Osteoblast (primary cell): ENCODE data around the gene H2BK1. TPM values are rescaled to one million over a fixed set of nuclear protein-coding genes. Genes with fewer than 3 reads are reported as not detected.

ENCODE experiments used
- DNase-seq: peaks from one replicate; pipeline ENCODE4 v3.0.0; 2011; ENCODE audit warnings: low spot score, mixed read lengths; ENCODE audit not compliant: insufficient read length; ENCODE audit errors: missing footprints
- H2AFZ ChIP-seq: 2 replicates; pipeline ENCODE4 v1.6.0; 2011; ENCODE audit warnings: mild to moderate bottlenecking, low read length
- H3K27ac ChIP-seq: 2 replicates; pipeline ENCODE4 v1.5.1; 2011; ENCODE audit warnings: mild to moderate bottlenecking, low read depth, low read length, moderate library complexity
- H3K27me3 ChIP-seq: 2 replicates; pipeline ENCODE4 v1.6.0; 2012; ENCODE audit warnings: mild to moderate bottlenecking, control low read depth, inconsistent platforms, low read length, moderate library complexity; ENCODE audit not compliant: insufficient read depth
- H3K36me3 ChIP-seq: 2 replicates; pipeline ENCODE4 v1.5.1; 2011; ENCODE audit warnings: mild to moderate bottlenecking, low read length, control low read depth, moderate library complexity; ENCODE audit not compliant: insufficient read depth
- H3K4me1 ChIP-seq: 2 replicates; pipeline ENCODE4 v1.5.1; 2011; ENCODE audit warnings: mild to moderate bottlenecking, low read length, control low read depth, moderate library complexity; ENCODE audit not compliant: insufficient read depth
- H3K4me2 ChIP-seq: 2 replicates; pipeline ENCODE4 v1.6.0; 2011; ENCODE audit warnings: mild to moderate bottlenecking, low read length; ENCODE audit not compliant: insufficient read depth
- H3K4me3 ChIP-seq: fragments of 200-600 bp; sonication (generic); 3 replicates; pipeline ENCODE4 v1.5.1; 2012; ENCODE audit warnings: mild to moderate bottlenecking, low read length, inconsistent platforms; ENCODE audit not compliant: insufficient read depth
- H3K79me2 ChIP-seq: 2 replicates; pipeline ENCODE4 v1.6.0; 2012; ENCODE audit warnings: mild to moderate bottlenecking, low read length, control low read depth, inconsistent platforms; ENCODE audit not compliant: insufficient read depth
- H3K9me3 ChIP-seq: 2 replicates; pipeline ENCODE4 v1.5.1; 2011; ENCODE audit warnings: low read depth, low read length, control low read depth
- H4K20me1 ChIP-seq: 2 replicates; pipeline ENCODE4 v1.6.0; 2012; ENCODE audit warnings: mild to moderate bottlenecking, low read length, control low read depth; ENCODE audit not compliant: insufficient read depth
- total RNA-seq: library from RNA; depleted of rRNA; stranded (reverse); fragments of >200 nt; gene quantifications from 2 replicates; pipeline ENCODE4 v1.2.3, GENCODE V29; 2012
- TF ChIP-seq, protein P1 (sequence below): IDR thresholded peaks from 2 replicates; pipeline ENCODE4 v1.5.1; 2011; ENCODE audit warnings: mild to moderate bottlenecking, low read depth, low read length, moderate library complexity; ENCODE audit errors: extremely low read depth

Gene H2BK1
- total RNA-seq, 1 donor: not detected

DNA sequence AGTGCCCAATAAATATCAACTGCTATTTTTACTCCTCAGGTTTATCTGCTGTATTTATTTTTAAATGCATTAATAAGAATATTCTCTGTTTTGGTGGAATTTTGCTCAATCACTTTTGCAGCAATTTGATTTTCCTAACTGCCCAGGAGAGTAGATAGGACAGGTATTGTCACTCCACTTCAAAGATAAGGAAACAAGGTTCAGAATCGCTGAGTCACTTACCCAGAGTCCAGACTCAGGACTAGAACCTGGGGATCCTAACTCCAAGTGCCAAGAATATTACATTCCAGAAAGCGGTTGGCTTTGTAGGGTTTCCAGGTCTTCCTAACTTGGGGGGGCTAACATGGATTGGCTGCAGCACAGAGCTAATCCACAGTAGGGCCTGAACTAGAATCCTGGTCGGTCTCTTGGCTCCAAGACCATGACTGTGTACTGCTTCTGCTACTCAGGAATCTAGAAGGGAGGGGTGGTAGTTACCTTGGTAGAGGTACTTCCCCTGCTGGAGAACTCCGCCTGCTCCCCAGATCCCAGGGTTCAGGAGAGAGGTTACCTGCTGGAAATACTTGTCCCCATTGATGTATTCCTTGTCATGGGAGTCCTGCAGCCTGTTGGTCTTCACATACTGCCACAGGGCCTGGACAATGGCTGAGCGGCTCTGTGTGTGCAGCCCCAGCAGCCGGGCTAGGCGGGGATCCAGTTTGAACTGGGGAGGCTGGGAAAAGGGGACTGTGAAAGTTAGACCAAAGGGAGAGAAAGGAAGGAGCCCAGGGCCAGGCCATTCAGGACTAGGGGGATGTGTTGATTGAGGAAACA is 30.9 kb upstream of the H2BK1 start:
- Histone ChIP-seq H3K4me2 (no peak overlapping the region), H3K27ac (no peak overlapping the region), H3K9me3 (no peaks in the 10 kb centered on the region), H3K27me3 (no peaks in the 10 kb centered on the region), H3K79me2 (peaks cover 44% of the 10 kb centered on the region), H3K4me3 (no peak overlapping the region), H4K20me1 (peaks cover 70% of the 10 kb centered on the region), H3K36me3 (peaks cover 66% of the 10 kb centered on the region), H2AFZ (no peak overlapping the region), H3K4me1 (peaks cover 16% of the 10 kb centered on the region)
- DNase-seq: peak; percentile 76
- TF ChIP-seq, protein P1, sequence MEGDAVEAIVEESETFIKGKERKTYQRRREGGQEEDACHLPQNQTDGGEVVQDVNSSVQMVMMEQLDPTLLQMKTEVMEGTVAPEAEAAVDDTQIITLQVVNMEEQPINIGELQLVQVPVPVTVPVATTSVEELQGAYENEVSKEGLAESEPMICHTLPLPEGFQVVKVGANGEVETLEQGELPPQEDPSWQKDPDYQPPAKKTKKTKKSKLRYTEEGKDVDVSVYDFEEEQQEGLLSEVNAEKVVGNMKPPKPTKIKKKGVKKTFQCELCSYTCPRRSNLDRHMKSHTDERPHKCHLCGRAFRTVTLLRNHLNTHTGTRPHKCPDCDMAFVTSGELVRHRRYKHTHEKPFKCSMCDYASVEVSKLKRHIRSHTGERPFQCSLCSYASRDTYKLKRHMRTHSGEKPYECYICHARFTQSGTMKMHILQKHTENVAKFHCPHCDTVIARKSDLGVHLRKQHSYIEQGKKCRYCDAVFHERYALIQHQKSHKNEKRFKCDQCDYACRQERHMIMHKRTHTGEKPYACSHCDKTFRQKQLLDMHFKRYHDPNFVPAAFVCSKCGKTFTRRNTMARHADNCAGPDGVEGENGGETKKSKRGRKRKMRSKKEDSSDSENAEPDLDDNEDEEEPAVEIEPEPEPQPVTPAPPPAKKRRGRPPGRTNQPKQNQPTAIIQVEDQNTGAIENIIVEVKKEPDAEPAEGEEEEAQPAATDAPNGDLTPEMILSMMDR: no peak

DNA sequence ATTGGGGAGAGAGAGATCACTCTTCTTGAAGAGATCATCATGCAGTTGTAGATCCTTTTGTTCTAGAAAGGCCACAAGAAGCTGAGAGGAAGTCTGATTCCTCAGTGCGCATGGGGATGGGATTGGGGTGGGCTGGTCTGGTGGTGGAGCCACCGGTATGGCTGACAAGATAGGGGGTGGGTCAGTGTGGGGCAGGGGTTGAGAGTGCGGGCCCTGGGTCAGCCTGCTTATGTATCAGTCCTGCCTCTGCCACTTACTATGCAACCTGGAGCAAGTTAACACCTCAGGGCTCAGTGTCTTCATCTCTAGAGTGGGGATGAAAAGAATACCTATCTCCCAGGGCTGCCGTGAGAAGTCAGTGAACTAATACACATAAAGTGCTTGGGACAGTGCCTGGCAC is 30.2 kb upstream of the H2BK1 start:
- Histone ChIP-seq H3K36me3 (peaks cover 72% of the 10 kb centered on the region), H3K27me3 (no peaks in the 10 kb centered on the region), H3K27ac (no peak overlapping the region), H3K4me3 (no peak overlapping the region), H4K20me1 (peaks cover 71% of the 10 kb centered on the region), H2AFZ (no peak overlapping the region), H3K4me2 (no peak overlapping the region), H3K9me3 (no peaks in the 10 kb centered on the region), H3K4me1 (peaks cover 12% of the 10 kb centered on the region), H3K79me2 (peaks cover 51% of the 10 kb centered on the region)
- TF ChIP-seq, protein P1: no peak
- DNase-seq: peak; percentile 82

DNA sequence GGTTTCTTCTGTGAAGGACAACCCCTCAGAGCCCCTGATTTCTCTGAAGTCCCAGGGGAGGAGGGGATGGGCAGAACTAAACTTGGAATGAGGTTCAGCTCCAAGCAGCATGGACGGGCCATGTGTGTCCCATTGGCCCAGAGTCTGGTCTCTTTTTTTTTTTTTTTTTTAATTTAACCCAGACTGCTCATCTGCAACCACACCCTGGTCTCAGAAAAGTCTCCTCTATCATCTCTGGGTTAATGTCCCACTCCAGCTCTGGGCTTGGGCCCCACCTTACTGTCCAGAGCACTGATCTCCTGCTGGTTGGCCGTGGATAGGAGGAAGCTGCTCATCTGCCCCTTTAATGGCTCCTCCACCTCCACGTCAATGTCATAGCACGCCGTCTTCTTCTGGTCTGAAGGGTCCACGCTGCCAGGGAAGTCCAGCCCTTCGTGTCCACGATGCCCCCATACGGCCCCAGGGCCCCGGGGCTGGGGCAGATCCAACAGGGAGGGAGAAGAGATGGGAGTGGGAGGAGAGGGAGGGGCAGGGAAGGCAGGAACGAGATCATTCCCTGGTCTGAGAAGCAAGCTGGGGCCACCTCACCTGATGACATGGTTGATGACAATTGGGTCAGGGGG is 29.7 kb upstream of the H2BK1 start:
- peak; percentile 64 for DNase-seq
- H2AFZ ChIP-seq: no peak overlapping the region
- TF ChIP-seq, protein P1: no peak
- H3K36me3 ChIP-seq: peaks cover 78% of the 10 kb centered on the region
- H3K4me1 ChIP-seq: peaks cover 9% of the 10 kb centered on the region
- H3K27ac ChIP-seq: no peak overlapping the region
- H3K79me2 ChIP-seq: peaks cover 56% of the 10 kb centered on the region
- H3K4me3 ChIP-seq: no peak overlapping the region
- peaks cover 74% of the 10 kb centered on the region for H4K20me1 ChIP-seq
- H3K27me3 ChIP-seq: no peaks in the 10 kb centered on the region
- H3K9me3 ChIP-seq: no peaks in the 10 kb centered on the region
- H3K4me2 ChIP-seq: no peak overlapping the region
